ENCODE measurements around the gene PLEKHG4. TPM values are rescaled to one million over a fixed set of nuclear protein-coding genes. Genes with fewer than 3 reads are reported as not detected.

PLEKHG4 gene
- total RNA-seq, 2 donors from 2014 or later: 21.8 to 29.6 TPM

- no peaks in the 10 kb centered on the region for H3K9me3 ChIP-seq
- TF ChIP-seq POLR2A (IDR thresholded peaks at IDR 0.05) (no peak), CTCF (IDR thresholded peaks at IDR 0.05) (no peak)
- H3K4me1 ChIP-seq: peaks cover 32% of the 10 kb centered on the region
- no peak for ATAC-seq
- no peak overlapping the region for H3K27ac ChIP-seq
- H3K27me3 ChIP-seq: no peaks in the 10 kb centered on the region
- no peak for DNase-seq
- H3K4me3 ChIP-seq: no peak overlapping the region
- no peaks in the 10 kb centered on the region for H3K36me3 ChIP-seq (replicated peaks in 1 of 2; ENCODE audit: insufficient read depth in 1 of 2, low read depth in 2 of 2)
- 94 to 96% methylated on average over 5 to 15 of the region's 15 CpGs for WGBS, 2 donors
- intact Hi-C loops (cut with DNase I): no loop called here
These were observed 1.0 kb downstream of the PLEKHG4 start for GRCh38 chr16:67280090-67281015.

GRCh38 chr16:67281536-67282446, 2.5 kb downstream of the PLEKHG4 start:
- WGBS, 2 donors: 87 to 91% methylated on average over 10 to 14 of the region's 14 CpGs
- TF ChIP-seq CTCF (IDR thresholded peaks at IDR 0.05) (no peak), POLR2A (IDR thresholded peaks at IDR 0.05) (no peak)

GRCh38 chr16:67282447-67282805, 3.1 kb downstream of the PLEKHG4 start:
- no peak for ATAC-seq
- Histone ChIP-seq H3K36me3 (replicated peaks in 1 of 2; ENCODE audit: insufficient read depth in 1 of 2, low read depth in 2 of 2) (no peaks in the 10 kb centered on the region), H3K27ac (no peak overlapping the region), H3K4me3 (no peak overlapping the region), H3K9me3 (no peaks in the 10 kb centered on the region), H3K4me1 (peaks cover 30% of the 10 kb centered on the region), H3K27me3 (no peaks in the 10 kb centered on the region)
- DNase-seq: no peak
- intact Hi-C loops (cut with DNase I): no loop called here
- 90 to 97% methylated on average over 3 to 10 of the region's 10 CpGs for WGBS, 2 donors
- no peak for TF ChIP-seq POLR2A (IDR thresholded peaks at IDR 0.05)
- TF ChIP-seq CTCF (IDR thresholded peaks at IDR 0.05): no peak

More at GRCh38 chr16:67281536-67282446, 2.5 kb downstream of the PLEKHG4 start:
- Histone ChIP-seq H3K36me3 (replicated peaks in 1 of 2; ENCODE audit: insufficient read depth in 1 of 2, low read depth in 2 of 2) (no peaks in the 10 kb centered on the region), H3K27ac (no peak overlapping the region), H3K27me3 (no peaks in the 10 kb centered on the region), H3K9me3 (no peaks in the 10 kb centered on the region), H3K4me3 (no peak overlapping the region), H3K4me1 (peaks cover 32% of the 10 kb centered on the region)
- ATAC-seq (no peak), DNase-seq (no peak)
- intact Hi-C loops (cut with DNase I): no loop called here

- no peaks in the 10 kb centered on the region for H3K9me3 ChIP-seq
These were observed 3.9 kb downstream of the PLEKHG4 start for GRCh38 chr16:67283039-67283825.

More at GRCh38 chr16:67283039-67283825, 3.9 kb downstream of the PLEKHG4 start:
- no peak overlapping the region for H3K4me3 ChIP-seq
- peaks cover 22% of the 10 kb centered on the region for H3K4me1 ChIP-seq
- no peak for DNase-seq
- H3K36me3 ChIP-seq (replicated peaks in 1 of 2; ENCODE audit: insufficient read depth in 1 of 2, low read depth in 2 of 2): no peaks in the 10 kb centered on the region
- no peak for TF ChIP-seq CTCF (IDR thresholded peaks at IDR 0.05)
- no peak for TF ChIP-seq POLR2A (IDR thresholded peaks at IDR 0.05)
- ATAC-seq: no peak
- intact Hi-C loops (cut with DNase I): no loop called here
- WGBS, 2 donors: 90 to 91% methylated on average over 7 of the region's 7 CpGs
- no peak overlapping the region for H3K27ac ChIP-seq
- H3K27me3 ChIP-seq: no peaks in the 10 kb centered on the region
